ENCODE results near the gene PCDHB2.
"Not testable (repeated sequence)": the region's sequence is repeated elsewhere in the genome, so short reads cannot be mapped to it uniquely, and the experiment has no call there.

Gene PCDHB2

GRCh38 chr5:141137346-141137745 is 42.9 kb downstream of the PCDHB2 start:
- DNase-seq, result not testable (repeated sequence)
